ENCODE measurements around the gene NRL.

The NRL gene

GRCh38 chr14:24080888-24081738 lies 33.6 kb downstream of the NRL start:
- Histone ChIP-seq H3K79me2 (ENCODE audit: insufficient read depth, low read length) (no peaks in the 10 kb centered on the region), H3K4me1 (ENCODE audit: insufficient read depth, low read length, poor library complexity, severe bottlenecking) (peaks cover 21% of the 10 kb centered on the region), H3K36me3 (ENCODE audit: insufficient read depth, low read length) (no peaks in the 10 kb centered on the region), H3K9me2 (replicated peaks; ENCODE audit: low read depth, low read length) (no peaks in the 10 kb centered on the region), H3K9me3 (ENCODE audit: insufficient read depth, low read depth, low read length) (no peaks in the 10 kb centered on the region), H3K9ac (ENCODE audit: low read depth, low read length, poor library complexity, severe bottlenecking) (peak overlapping the region; percentile 65), H3K4me2 (ENCODE audit: low read depth, low read length, poor library complexity, severe bottlenecking) (peak overlapping the region; percentile 74), H3F3A (ENCODE audit: low read depth) (no peaks in the 10 kb centered on the region), H3K27me3 (ENCODE audit: insufficient read depth, low read length, poor library complexity, severe bottlenecking) (no peaks in the 10 kb centered on the region), H3K4me3 (ENCODE audit: low read length, poor library complexity, severe bottlenecking) (peak overlapping the region; percentile 74), H2AFZ (ENCODE audit: low read length) (peak overlapping the region; percentile 78), H4K20me1 (ENCODE audit: insufficient read depth, low read length, poor library complexity, severe bottlenecking) (no peaks in the 10 kb centered on the region)
- TF ChIP-seq EZH2phosphoT487 (IDR thresholded peaks at IDR 0.05; ENCODE audit: borderline replicate concordance), result no peak
- TF ChIP-seq, protein P1, sequence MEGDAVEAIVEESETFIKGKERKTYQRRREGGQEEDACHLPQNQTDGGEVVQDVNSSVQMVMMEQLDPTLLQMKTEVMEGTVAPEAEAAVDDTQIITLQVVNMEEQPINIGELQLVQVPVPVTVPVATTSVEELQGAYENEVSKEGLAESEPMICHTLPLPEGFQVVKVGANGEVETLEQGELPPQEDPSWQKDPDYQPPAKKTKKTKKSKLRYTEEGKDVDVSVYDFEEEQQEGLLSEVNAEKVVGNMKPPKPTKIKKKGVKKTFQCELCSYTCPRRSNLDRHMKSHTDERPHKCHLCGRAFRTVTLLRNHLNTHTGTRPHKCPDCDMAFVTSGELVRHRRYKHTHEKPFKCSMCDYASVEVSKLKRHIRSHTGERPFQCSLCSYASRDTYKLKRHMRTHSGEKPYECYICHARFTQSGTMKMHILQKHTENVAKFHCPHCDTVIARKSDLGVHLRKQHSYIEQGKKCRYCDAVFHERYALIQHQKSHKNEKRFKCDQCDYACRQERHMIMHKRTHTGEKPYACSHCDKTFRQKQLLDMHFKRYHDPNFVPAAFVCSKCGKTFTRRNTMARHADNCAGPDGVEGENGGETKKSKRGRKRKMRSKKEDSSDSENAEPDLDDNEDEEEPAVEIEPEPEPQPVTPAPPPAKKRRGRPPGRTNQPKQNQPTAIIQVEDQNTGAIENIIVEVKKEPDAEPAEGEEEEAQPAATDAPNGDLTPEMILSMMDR (conservative IDR thresholded peaks at IDR 0.05; ENCODE audit: low read length), result no peak

- Histone ChIP-seq H3K4me1 (ENCODE audit: insufficient read depth, low read length, poor library complexity, severe bottlenecking) (peaks cover 21% of the 10 kb centered on the region), H3K4me2 (ENCODE audit: low read depth, low read length, poor library complexity, severe bottlenecking) (peak overlapping the region; percentile 74), H3K79me2 (ENCODE audit: insufficient read depth, low read length) (no peaks in the 10 kb centered on the region), H4K20me1 (ENCODE audit: insufficient read depth, low read length, poor library complexity, severe bottlenecking) (no peaks in the 10 kb centered on the region), H3K9me3 (ENCODE audit: insufficient read depth, low read depth, low read length) (no peaks in the 10 kb centered on the region), H3F3A (ENCODE audit: low read depth) (no peaks in the 10 kb centered on the region), H2AFZ (ENCODE audit: low read length) (no peak overlapping the region), H3K36me3 (ENCODE audit: insufficient read depth, low read length) (no peaks in the 10 kb centered on the region), H3K9ac (ENCODE audit: low read depth, low read length, poor library complexity, severe bottlenecking) (peak overlapping the region; percentile 65), H3K9me2 (replicated peaks; ENCODE audit: low read depth, low read length) (no peaks in the 10 kb centered on the region), H3K27me3 (ENCODE audit: insufficient read depth, low read length, poor library complexity, severe bottlenecking) (no peaks in the 10 kb centered on the region), H3K4me3 (ENCODE audit: low read length, poor library complexity, severe bottlenecking) (peak overlapping the region; percentile 74)
- no peak for TF ChIP-seq EZH2phosphoT487 (IDR thresholded peaks at IDR 0.05; ENCODE audit: borderline replicate concordance)
- TF ChIP-seq, protein P1 (conservative IDR thresholded peaks at IDR 0.05; ENCODE audit: low read length), result no peak
Observed at GRCh38 chr14:24080142-24080530, 34.6 kb downstream of the NRL start.

GRCh38 chr14:24079491-24080141 lies 35.1 kb downstream of the NRL start:
- Histone ChIP-seq H3K36me3 (ENCODE audit: insufficient read depth, low read length) (no peaks in the 10 kb centered on the region), H3K27me3 (ENCODE audit: insufficient read depth, low read length, poor library complexity, severe bottlenecking) (no peaks in the 10 kb centered on the region), H3K79me2 (ENCODE audit: insufficient read depth, low read length) (no peaks in the 10 kb centered on the region), H3K4me2 (ENCODE audit: low read depth, low read length, poor library complexity, severe bottlenecking) (peak overlapping the region; percentile 74), H3K9me3 (ENCODE audit: insufficient read depth, low read depth, low read length) (no peaks in the 10 kb centered on the region), H3K9ac (ENCODE audit: low read depth, low read length, poor library complexity, severe bottlenecking) (peak overlapping the region; percentile 65), H3F3A (ENCODE audit: low read depth) (no peaks in the 10 kb centered on the region), H3K4me3 (ENCODE audit: low read length, poor library complexity, severe bottlenecking) (no peak overlapping the region), H4K20me1 (ENCODE audit: insufficient read depth, low read length, poor library complexity, severe bottlenecking) (no peaks in the 10 kb centered on the region), H3K9me2 (replicated peaks; ENCODE audit: low read depth, low read length) (no peaks in the 10 kb centered on the region), H2AFZ (ENCODE audit: low read length) (no peak overlapping the region), H3K4me1 (ENCODE audit: insufficient read depth, low read length, poor library complexity, severe bottlenecking) (peaks cover 21% of the 10 kb centered on the region)
- TF ChIP-seq, protein P1 (conservative IDR thresholded peaks at IDR 0.05; ENCODE audit: low read length), result no peak
- no peak for TF ChIP-seq EZH2phosphoT487 (IDR thresholded peaks at IDR 0.05; ENCODE audit: borderline replicate concordance)
